A673 (cell line): ENCODE measurements around the gene REXO1. TPM values are rescaled to one million over a fixed set of nuclear protein-coding genes. Genes with fewer than 3 reads are reported as not detected.

Experiments used
- BruUV-seq: library from RNA; stranded (reverse); fragments of 400-500 nt; replicated peaks from 2 replicates; lab custom pipeline; 2021; lab: Mats Ljungman, UMichigan
- CTCF ChIA-PET: fragments of 300-600 bp; sonication (Branson Sonifier 250); formaldehyde crosslinking; loops from one replicate; lab custom pipeline; 2022; ENCODE audit warnings: antibody characterized with exemption; lab: Charles Lee
- POLR2A ChIA-PET: fragments of 300-600 bp; sonication (Branson Sonifier 250); formaldehyde crosslinking; loops from one replicate; lab custom pipeline; 2022; ENCODE audit warnings: antibody characterized with exemption; ENCODE audit not compliant: low non-redundant PET; lab: Charles Lee
- DNase-seq: peaks from one replicate; pipeline ENCODE4 v3.0.0-alpha.2; 2015; ENCODE audit warnings: low spot score
- H3K27ac ChIP-seq: fragments of 200-600 bp; sonication (generic); 2 replicates; pipeline ENCODE4 v1.5.1; 2016; ENCODE audit warnings: mixed run types, low read depth, mild to moderate bottlenecking, mixed read lengths, antibody characterized with exemption, low read length; ENCODE audit not compliant: poor library complexity, severe bottlenecking
- H3K27me3 ChIP-seq: fragments of 200-600 bp; sonication (generic); replicated peaks from 2 replicates; pipeline ENCODE4 v1.6.1; 2017; ENCODE audit warnings: mixed run types, low read depth, mild to moderate bottlenecking, mixed read lengths, antibody characterized with exemption, low read length; ENCODE audit not compliant: insufficient read depth, poor library complexity
- H3K36me3 ChIP-seq: fragments of 200-600 bp; sonication (generic); 2 replicates; pipeline ENCODE4 v1.6.1; 2016; ENCODE audit warnings: mixed run types, mild to moderate bottlenecking, mixed read lengths, antibody characterized with exemption, low read length; ENCODE audit not compliant: insufficient read depth, poor library complexity, severe bottlenecking
- H3K4me1 ChIP-seq: fragments of 200-600 bp; sonication (generic); 2 replicates; pipeline ENCODE4 v1.6.1; 2017; ENCODE audit warnings: mixed run types, mild to moderate bottlenecking, mixed read lengths, antibody characterized with exemption, low read length; ENCODE audit not compliant: insufficient read depth, poor library complexity, severe bottlenecking
- H3K4me3 ChIP-seq: fragments of 200-600 bp; sonication (generic); 2 replicates; pipeline ENCODE4 v1.5.1; 2016; ENCODE audit warnings: low read depth, mixed run types, mild to moderate bottlenecking, mixed read lengths, low read length; ENCODE audit not compliant: poor library complexity, severe bottlenecking
- H3K9me3 ChIP-seq: fragments of 200-600 bp; sonication (generic); 2 replicates; pipeline ENCODE4 v1.6.1; 2016; ENCODE audit warnings: mixed run types, low read depth, mild to moderate bottlenecking, mixed read lengths, antibody characterized with exemption, low read length; ENCODE audit not compliant: poor library complexity, severe bottlenecking
- EZH2 ChIP-seq: fragments of 200-600 bp; sonication (generic); IDR thresholded peaks from 2 replicates; pipeline ENCODE4 v1.6.1; 2017; ENCODE audit warnings: borderline replicate concordance, low read depth, mild to moderate bottlenecking, mixed read lengths, antibody characterized with exemption, low read length; ENCODE audit not compliant: poor library complexity, severe bottlenecking
- intact Hi-C: fragments of 100-400 bp; cut with micrococcal nuclease; formaldehyde crosslinking; loops from one replicate; pipeline ENCODE4 v1.10.0; 2022; ENCODE audit not compliant: unreplicated experiment
- total RNA-seq: library from RNA; stranded (reverse); gene quantifications from 2 replicates; pipeline ENCODE4 v1.2.3, GENCODE V29; 2021
- TF ChIP-seq, protein P1 (sequence below): fragments of 300-800, 200-600 bp; sonication (generic); conservative IDR thresholded peaks from 2 replicates; pipeline ENCODE4 v1.5.1; 2017; ENCODE audit warnings: low read depth, mild to moderate bottlenecking, antibody characterized with exemption, low read length, moderate library complexity, mixed read lengths

The REXO1 gene
- total RNA-seq, 1 experiment from 2014 or later: 53.0 TPM

DNA sequence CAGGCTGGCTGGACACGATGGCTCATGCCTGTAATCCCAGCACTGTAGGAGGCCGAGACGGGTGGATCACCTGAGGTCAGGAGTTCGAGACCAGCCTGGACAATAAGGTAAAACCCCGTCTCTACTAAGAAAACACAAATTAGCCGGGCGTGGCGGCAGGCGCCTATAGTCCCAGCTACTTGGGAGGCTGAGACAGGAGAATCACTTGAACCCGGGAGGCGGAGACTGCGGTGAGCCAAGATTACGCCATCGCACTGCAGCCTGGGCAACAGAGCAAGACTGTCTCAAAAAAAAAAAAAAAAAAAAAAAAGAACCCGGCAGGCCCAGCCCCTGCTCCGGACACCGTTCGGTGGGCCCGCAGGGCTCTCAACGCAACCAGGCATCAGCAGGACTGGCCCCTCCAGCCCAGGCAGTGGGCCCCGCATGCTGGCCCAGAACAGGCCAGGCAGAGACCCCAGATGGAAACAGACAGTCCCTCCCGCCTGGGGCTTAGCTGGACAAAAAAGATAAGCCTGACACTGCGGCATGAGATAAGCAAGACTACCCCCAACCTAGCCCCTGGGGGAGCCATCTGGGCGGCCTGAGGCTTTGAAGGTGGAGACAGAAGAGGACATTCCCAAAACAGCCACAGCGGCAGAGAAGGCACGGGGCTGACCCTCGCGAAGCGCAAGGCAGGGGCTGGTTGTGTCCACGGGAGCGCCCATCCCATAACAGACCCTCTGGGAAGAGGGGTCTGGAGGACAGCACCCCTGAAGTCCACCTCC lies 11.6 kb downstream of the REXO1 start:
- Histone ChIP-seq H3K9me3 (no peaks in the 10 kb centered on the region), H3K4me1 (no peaks in the 10 kb centered on the region), H3K4me3 (no peak overlapping the region), H3K27me3 (no peaks in the 10 kb centered on the region), H3K27ac (no peak overlapping the region), H3K36me3 (no peaks in the 10 kb centered on the region)
- BruUV-seq: no TSS peak
- TF ChIP-seq, protein P1, sequence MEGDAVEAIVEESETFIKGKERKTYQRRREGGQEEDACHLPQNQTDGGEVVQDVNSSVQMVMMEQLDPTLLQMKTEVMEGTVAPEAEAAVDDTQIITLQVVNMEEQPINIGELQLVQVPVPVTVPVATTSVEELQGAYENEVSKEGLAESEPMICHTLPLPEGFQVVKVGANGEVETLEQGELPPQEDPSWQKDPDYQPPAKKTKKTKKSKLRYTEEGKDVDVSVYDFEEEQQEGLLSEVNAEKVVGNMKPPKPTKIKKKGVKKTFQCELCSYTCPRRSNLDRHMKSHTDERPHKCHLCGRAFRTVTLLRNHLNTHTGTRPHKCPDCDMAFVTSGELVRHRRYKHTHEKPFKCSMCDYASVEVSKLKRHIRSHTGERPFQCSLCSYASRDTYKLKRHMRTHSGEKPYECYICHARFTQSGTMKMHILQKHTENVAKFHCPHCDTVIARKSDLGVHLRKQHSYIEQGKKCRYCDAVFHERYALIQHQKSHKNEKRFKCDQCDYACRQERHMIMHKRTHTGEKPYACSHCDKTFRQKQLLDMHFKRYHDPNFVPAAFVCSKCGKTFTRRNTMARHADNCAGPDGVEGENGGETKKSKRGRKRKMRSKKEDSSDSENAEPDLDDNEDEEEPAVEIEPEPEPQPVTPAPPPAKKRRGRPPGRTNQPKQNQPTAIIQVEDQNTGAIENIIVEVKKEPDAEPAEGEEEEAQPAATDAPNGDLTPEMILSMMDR: no peak
- no peak for TF ChIP-seq EZH2
- ChIA-PET POLR2A (no interaction called here), CTCF (interaction anchor here (2.0 kb wide), 1 partner anchor 10 kb away, joined by 7 read pairs; no protein-coding TSS in a partner anchor)
- intact Hi-C loops: no loop called here
- DNase-seq: no peak

DNA sequence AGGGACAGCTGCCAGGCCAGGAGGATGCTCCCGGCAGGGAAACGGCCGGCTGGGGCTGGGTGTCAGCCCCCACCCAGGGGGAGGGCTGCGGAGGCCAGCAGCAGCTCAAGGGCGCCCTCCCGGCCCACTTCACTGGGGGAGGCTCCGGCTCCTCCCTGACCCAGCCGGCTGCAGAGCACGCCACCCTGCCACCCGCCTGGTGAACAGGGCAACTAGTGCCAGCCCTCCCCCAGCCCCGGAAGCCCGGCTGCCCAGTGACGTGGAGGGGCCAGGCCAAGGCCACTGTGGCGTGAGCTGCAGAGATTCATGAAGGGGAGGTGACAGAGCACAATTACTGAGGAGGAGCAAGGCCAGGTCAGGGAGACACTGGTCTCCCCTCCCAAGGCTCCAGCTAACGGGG lies 14.7 kb downstream of the REXO1 start:
- TF ChIP-seq, protein P1: no peak
- no peak for TF ChIP-seq EZH2
- CTCF ChIA-PET: no interaction called here
- intact Hi-C loops: no loop called here
- no peaks in the 10 kb centered on the region for H3K27me3 ChIP-seq
- no peak overlapping the region for H3K27ac ChIP-seq
- POLR2A ChIA-PET: no interaction called here
- H3K9me3 ChIP-seq: no peaks in the 10 kb centered on the region
- H3K4me1 ChIP-seq: no peaks in the 10 kb centered on the region
- peaks cover 3% of the 10 kb centered on the region for H3K36me3 ChIP-seq
- H3K4me3 ChIP-seq: no peak overlapping the region
- no TSS peak for BruUV-seq
- DNase-seq: no peak

DNA sequence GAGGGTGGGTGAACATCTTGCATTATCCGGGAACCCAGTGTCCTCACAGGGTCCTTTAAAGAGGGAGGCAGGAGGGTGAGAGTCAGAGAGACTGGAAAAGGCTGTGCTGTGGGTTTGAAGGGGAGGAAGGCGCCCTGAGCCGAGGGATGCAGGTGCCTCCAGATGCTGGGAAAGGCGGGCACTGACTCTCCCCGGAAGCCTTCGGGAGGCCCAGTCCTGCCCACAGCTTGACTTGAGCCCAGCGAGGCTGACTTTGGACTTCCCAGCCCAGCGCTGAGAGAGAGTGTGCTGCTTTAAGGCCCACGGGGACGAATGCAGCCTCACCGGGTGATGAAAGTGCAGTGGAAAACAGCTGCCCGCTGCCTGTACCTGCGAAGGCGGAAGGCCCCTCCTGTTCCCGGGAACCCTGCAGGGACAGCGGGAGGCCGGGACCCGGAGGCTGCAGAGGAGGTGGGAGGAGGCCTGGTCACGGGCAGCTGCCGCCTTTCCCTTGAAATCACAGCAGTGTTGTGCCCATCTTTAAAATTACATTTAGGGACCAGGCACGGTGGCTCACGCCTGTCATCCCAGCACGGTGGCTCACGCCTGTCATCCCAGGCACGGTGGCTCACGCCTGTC lies 16.1 kb downstream of the REXO1 start:
- no TSS peak for BruUV-seq
- H3K4me3 ChIP-seq: no peak overlapping the region
- CTCF ChIA-PET: no interaction called here
- H3K27ac ChIP-seq: no peak overlapping the region
- POLR2A ChIA-PET: no interaction called here
- no peaks in the 10 kb centered on the region for H3K4me1 ChIP-seq
- DNase-seq: no peak
- intact Hi-C loops: no loop called here
- H3K9me3 ChIP-seq: no peaks in the 10 kb centered on the region
- H3K27me3 ChIP-seq: no peaks in the 10 kb centered on the region
- H3K36me3 ChIP-seq: peaks cover 7% of the 10 kb centered on the region
- TF ChIP-seq, protein P1: no peak
- no peak for TF ChIP-seq EZH2
